ENCODE measurements around the gene RTP3. TPM values are rescaled to one million over a fixed set of nuclear protein-coding genes. Genes with fewer than 3 reads are reported as not detected.

Gene RTP3
- total RNA-seq, 3 donors from 2014 or later (not counting 1 experiment from before 2014, with no cell fraction given): not detected

DNA sequence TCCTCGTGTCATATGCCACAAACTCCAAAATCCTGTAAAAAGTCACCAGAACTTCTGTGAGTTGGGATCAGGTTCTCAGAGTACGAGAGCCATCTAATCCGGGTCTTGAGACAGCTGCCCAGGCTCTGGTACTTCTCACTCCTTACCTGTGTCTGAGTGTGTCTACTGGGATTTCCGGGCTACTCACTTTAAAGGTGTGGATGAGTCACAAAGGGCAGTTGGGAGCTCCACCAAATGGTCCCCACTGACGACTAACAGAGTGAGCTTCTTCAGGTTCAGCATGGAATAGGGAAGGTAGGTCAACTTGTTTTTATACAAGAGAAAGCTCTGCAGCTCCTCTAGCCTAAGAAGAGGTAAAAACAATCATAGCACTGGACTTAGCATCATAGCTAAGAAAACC, 29.5 kb downstream of the RTP3 start:
- DNase-seq (no peak), ATAC-seq (no peak)
- Mint-ChIP-seq H3K36me3 (no peaks in the 10 kb centered on the region), H3K27me3 (ENCODE audit: low read depth in 2 of 2) (peaks cover 0 to 12% of the 10 kb centered on the region in 2 donors), H3K27ac (no peak overlapping the region), H3K4me1 (no peaks in the 10 kb centered on the region), H3K9me3 (no peaks in the 10 kb centered on the region), H3K4me3 (no peak overlapping the region)
- H3K9me3 ChIP-seq (ENCODE audit: control insufficient read depth, insufficient read depth, low read length): no peaks in the 10 kb centered on the region
- H3K36me3 ChIP-seq (ENCODE audit: control insufficient read depth, insufficient read depth, low read length): no peaks in the 10 kb centered on the region
- WGBS (ENCODE audit: insufficient coverage): 94% methylated on average over 5 of the region's 5 CpGs
- no peaks in the 10 kb centered on the region for H3K4me1 ChIP-seq (ENCODE audit: control insufficient read depth, insufficient read depth, low read length)
- intact Hi-C loops (cut with micrococcal nuclease): no loop called here
- TF ChIP-seq, protein P1, sequence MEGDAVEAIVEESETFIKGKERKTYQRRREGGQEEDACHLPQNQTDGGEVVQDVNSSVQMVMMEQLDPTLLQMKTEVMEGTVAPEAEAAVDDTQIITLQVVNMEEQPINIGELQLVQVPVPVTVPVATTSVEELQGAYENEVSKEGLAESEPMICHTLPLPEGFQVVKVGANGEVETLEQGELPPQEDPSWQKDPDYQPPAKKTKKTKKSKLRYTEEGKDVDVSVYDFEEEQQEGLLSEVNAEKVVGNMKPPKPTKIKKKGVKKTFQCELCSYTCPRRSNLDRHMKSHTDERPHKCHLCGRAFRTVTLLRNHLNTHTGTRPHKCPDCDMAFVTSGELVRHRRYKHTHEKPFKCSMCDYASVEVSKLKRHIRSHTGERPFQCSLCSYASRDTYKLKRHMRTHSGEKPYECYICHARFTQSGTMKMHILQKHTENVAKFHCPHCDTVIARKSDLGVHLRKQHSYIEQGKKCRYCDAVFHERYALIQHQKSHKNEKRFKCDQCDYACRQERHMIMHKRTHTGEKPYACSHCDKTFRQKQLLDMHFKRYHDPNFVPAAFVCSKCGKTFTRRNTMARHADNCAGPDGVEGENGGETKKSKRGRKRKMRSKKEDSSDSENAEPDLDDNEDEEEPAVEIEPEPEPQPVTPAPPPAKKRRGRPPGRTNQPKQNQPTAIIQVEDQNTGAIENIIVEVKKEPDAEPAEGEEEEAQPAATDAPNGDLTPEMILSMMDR (IDR thresholded peaks at IDR 0.05): no peak
- H3K4me3 ChIP-seq (ENCODE audit: low read length): no peak overlapping the region
- H3K27me3 ChIP-seq (ENCODE audit: control insufficient read depth, insufficient read depth, low read length): no peaks in the 10 kb centered on the region
- H3K27ac ChIP-seq (ENCODE audit: low read length): no peak overlapping the region

DNA sequence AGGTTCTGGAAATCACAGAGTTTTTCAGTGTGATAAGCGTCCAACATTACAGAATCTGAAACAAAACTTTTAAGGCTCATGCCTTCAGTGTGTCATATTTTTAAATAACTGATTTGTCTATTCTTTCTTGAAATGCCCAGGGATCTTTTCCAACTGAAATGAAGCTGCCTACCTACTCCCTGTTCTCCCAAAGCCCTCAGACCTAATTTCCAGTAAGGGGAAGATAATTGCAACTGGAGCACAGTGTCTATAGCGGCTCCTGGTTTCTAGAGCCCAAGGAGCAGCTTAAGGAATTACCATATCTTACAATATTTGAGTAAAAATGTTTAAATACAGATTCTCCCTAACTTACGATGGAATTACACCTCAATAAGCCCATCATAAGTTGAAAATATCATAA, 35.3 kb downstream of the RTP3 start:
- TF ChIP-seq, protein P1 (IDR thresholded peaks at IDR 0.05): no peak
- Mint-ChIP-seq H3K36me3 (no peaks in the 10 kb centered on the region), H3K27ac (no peak overlapping the region), H3K4me3 (no peak overlapping the region), H3K27me3 (ENCODE audit: low read depth in 2 of 2) (peaks cover 23 to 28% of the 10 kb centered on the region in 2 donors), H3K9me3 (no peaks in the 10 kb centered on the region), H3K4me1 (peaks cover 3 to 4% of the 10 kb centered on the region in 2 donors)
- DNase-seq: no peak
- H3K4me1 ChIP-seq (ENCODE audit: control insufficient read depth, insufficient read depth, low read length): peaks cover 5% of the 10 kb centered on the region
- intact Hi-C loops (cut with micrococcal nuclease): no loop called here
- H3K27ac ChIP-seq (ENCODE audit: low read length): no peak overlapping the region
- 86% methylated on average over 2 of the region's 3 CpGs for WGBS (ENCODE audit: insufficient coverage)
- no peaks in the 10 kb centered on the region for H3K36me3 ChIP-seq (ENCODE audit: control insufficient read depth, insufficient read depth, low read length)
- no peak overlapping the region for H3K4me3 ChIP-seq (ENCODE audit: low read length)
- ATAC-seq: no peak
- peaks cover 3% of the 10 kb centered on the region for H3K27me3 ChIP-seq (ENCODE audit: control insufficient read depth, insufficient read depth, low read length)
- no peaks in the 10 kb centered on the region for H3K9me3 ChIP-seq (ENCODE audit: control insufficient read depth, insufficient read depth, low read length)

DNA sequence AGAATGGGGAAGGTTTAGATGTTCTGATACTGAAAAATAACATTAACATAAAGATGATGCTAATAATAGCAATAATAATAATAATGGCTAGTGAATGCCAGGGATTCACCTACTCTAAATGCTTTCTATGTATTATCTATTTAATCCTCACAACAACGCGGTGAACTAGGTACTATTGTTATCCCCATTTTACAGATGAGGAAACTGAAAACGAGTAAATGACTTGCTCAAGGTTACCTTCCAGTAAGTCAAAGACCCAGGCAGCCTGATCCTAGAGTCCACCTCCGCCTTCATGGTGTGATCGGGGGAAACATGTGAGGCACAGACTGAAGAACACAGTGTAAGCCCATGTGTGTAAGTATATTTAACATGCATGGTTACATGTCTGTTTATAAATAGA, 38.0 kb downstream of the RTP3 start:
- intact Hi-C loops (cut with micrococcal nuclease): no loop called here
- ATAC-seq (no peak), DNase-seq (no peak)
- Histone ChIP-seq H3K36me3 (ENCODE audit: control insufficient read depth, insufficient read depth, low read length) (no peaks in the 10 kb centered on the region), H3K4me3 (ENCODE audit: low read length) (no peak overlapping the region), H3K9me3 (ENCODE audit: control insufficient read depth, insufficient read depth, low read length) (no peaks in the 10 kb centered on the region), H3K4me1 (ENCODE audit: control insufficient read depth, insufficient read depth, low read length) (peaks cover 23% of the 10 kb centered on the region), H3K27ac (ENCODE audit: low read length) (no peak overlapping the region), H3K27me3 (ENCODE audit: control insufficient read depth, insufficient read depth, low read length) (peaks cover 3% of the 10 kb centered on the region)
- Mint-ChIP-seq H3K36me3 (no peaks in the 10 kb centered on the region), H3K27ac (no peak overlapping the region), H3K27me3 (ENCODE audit: low read depth in 2 of 2) (peaks cover 23 to 28% of the 10 kb centered on the region in 2 donors), H3K9me3 (no peaks in the 10 kb centered on the region), H3K4me3 (no peak overlapping the region), H3K4me1 (peaks cover 21 to 24% of the 10 kb centered on the region in 2 donors)
- 91% methylated on average over 5 of the region's 5 CpGs for WGBS (ENCODE audit: insufficient coverage)
- TF ChIP-seq, protein P1 (IDR thresholded peaks at IDR 0.05): no peak

DNA sequence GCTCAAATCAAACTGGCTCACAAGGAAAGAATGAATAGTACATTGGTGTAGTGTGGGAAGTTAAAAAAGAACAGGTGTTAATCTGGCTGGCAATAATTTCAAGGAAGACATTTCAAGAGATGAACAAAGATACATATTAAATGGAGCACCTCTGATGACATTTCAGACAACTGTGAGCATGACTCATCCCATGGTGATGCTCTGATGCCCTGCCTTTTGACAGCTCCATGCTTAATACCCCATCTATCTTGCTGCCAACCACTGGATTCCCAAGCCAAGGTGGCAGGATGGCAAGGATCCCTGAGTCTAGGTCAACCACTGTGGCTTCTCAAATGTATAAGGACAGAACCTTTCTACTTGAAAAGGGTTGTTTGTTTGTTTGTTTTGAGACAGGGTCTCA, 39.0 kb downstream of the RTP3 start:
- TF ChIP-seq, protein P1 (IDR thresholded peaks at IDR 0.05): no peak
- no peaks in the 10 kb centered on the region for H3K9me3 ChIP-seq (ENCODE audit: control insufficient read depth, insufficient read depth, low read length)
- H3K4me1 ChIP-seq (ENCODE audit: control insufficient read depth, insufficient read depth, low read length): peaks cover 23% of the 10 kb centered on the region
- no peaks in the 10 kb centered on the region for H3K9me3 Mint-ChIP-seq
- H3K27ac Mint-ChIP-seq: no peak overlapping the region
- H3K4me1 Mint-ChIP-seq: peaks cover 21 to 24% of the 10 kb centered on the region in 2 donors
- no peak overlapping the region for H3K27ac ChIP-seq (ENCODE audit: low read length)
- no peaks in the 10 kb centered on the region for H3K36me3 ChIP-seq (ENCODE audit: control insufficient read depth, insufficient read depth, low read length)
- H3K27me3 ChIP-seq (ENCODE audit: control insufficient read depth, insufficient read depth, low read length): peaks cover 3% of the 10 kb centered on the region
- DNase-seq: no peak
- intact Hi-C loops (cut with micrococcal nuclease): no loop called here
- no peak overlapping the region for H3K4me3 Mint-ChIP-seq
- H3K36me3 Mint-ChIP-seq: no peaks in the 10 kb centered on the region
- H3K27me3 Mint-ChIP-seq (ENCODE audit: low read depth in 2 of 2): peaks cover 21 to 28% of the 10 kb centered on the region in 2 donors
- no peak for ATAC-seq
- no peak overlapping the region for H3K4me3 ChIP-seq (ENCODE audit: low read length)
